Measurements from ENCODE around the gene ZNRF3.

The ZNRF3 gene

GRCh38 chr22:28893810-28894209, 10.4 kb downstream of the ZNRF3 start:
- H2BK12ac ChIP-seq (ENCODE audit: low read length in 2 of 2): no peak overlapping the region
- 99% methylated on average over 4 of the region's 4 CpGs for whole genome bisulfite sequencing
- DNase-seq: no peak
- H3K36me3 ChIP-seq (ENCODE audit: control insufficient read depth in 1 of 2, insufficient read depth in 2 of 2, low read depth in 1 of 2, low read length in 2 of 2): no peaks in the 10 kb centered on the region
- no peak overlapping the region for H3K4me2 ChIP-seq (ENCODE audit: low read length, poor library complexity, severe bottlenecking)
- H3K27ac ChIP-seq (ENCODE audit: low read length, poor library complexity, severe bottlenecking): no peak overlapping the region
- no peak overlapping the region for H2BK120ac ChIP-seq (ENCODE audit: low read depth, low read length)
- H2BK15ac ChIP-seq (ENCODE audit: low read depth, poor library complexity, severe bottlenecking): no peak overlapping the region
- H3K14ac ChIP-seq (ENCODE audit: low read length in 2 of 2): no peak overlapping the region
- H3K18ac ChIP-seq (ENCODE audit: low read depth in 1 of 2, low read length in 2 of 2): no peak overlapping the region
- H4K8ac ChIP-seq (ENCODE audit: low read length): no peak overlapping the region
- no peak overlapping the region for H3K23ac ChIP-seq (ENCODE audit: low read length in 2 of 2)
- H3K9ac ChIP-seq (ENCODE audit: low read length): no peak overlapping the region
- no peaks in the 10 kb centered on the region for H3K9me3 ChIP-seq (ENCODE audit: control insufficient read depth, low read length)
- no peak overlapping the region for H2BK5ac ChIP-seq (ENCODE audit: low read depth, low read length, poor library complexity, severe bottlenecking)
- H3K79me1 ChIP-seq (replicated peaks; ENCODE audit: low read length, poor library complexity, severe bottlenecking): peaks cover 30% of the 10 kb centered on the region
- H3K4ac ChIP-seq (ENCODE audit: low read depth in 1 of 2, low read length in 2 of 2): no peak overlapping the region
- no peaks in the 10 kb centered on the region for H3K27me3 ChIP-seq (ENCODE audit: control insufficient read depth in 1 of 2, insufficient read depth in 1 of 2, low read length in 2 of 2)
- peaks cover 10% of the 10 kb centered on the region for H3K4me1 ChIP-seq (ENCODE audit: control insufficient read depth, insufficient read depth, low read depth, low read length)
- no peak overlapping the region for H3K4me3 ChIP-seq (ENCODE audit: insufficient read depth in 1 of 2, low read depth in 1 of 2, low read length in 2 of 2)
- no peak overlapping the region for H2AFZ ChIP-seq (ENCODE audit: low read depth, low read length)
- no peak overlapping the region for H2AK5ac ChIP-seq (ENCODE audit: low read length, severe bottlenecking)
- H4K91ac ChIP-seq (ENCODE audit: low read length): no peak overlapping the region

- no peak overlapping the region for H4K8ac ChIP-seq (ENCODE audit: low read length)
- no peaks in the 10 kb centered on the region for H3K36me3 ChIP-seq (ENCODE audit: control insufficient read depth in 1 of 2, insufficient read depth in 2 of 2, low read depth in 1 of 2, low read length in 2 of 2)
- no peak overlapping the region for H4K91ac ChIP-seq (ENCODE audit: low read length)
- no peak overlapping the region for H3K18ac ChIP-seq (ENCODE audit: low read depth in 1 of 2, low read length in 2 of 2)
- no peak overlapping the region for H2BK120ac ChIP-seq (ENCODE audit: low read depth, low read length)
- H2AFZ ChIP-seq (ENCODE audit: low read depth, low read length): no peak overlapping the region
- no peaks in the 10 kb centered on the region for H3K9me3 ChIP-seq (ENCODE audit: control insufficient read depth, low read length)
- H3K79me1 ChIP-seq (replicated peaks; ENCODE audit: low read length, poor library complexity, severe bottlenecking): peaks cover 26% of the 10 kb centered on the region
- H3K4me3 ChIP-seq (ENCODE audit: insufficient read depth in 1 of 2, low read depth in 1 of 2, low read length in 2 of 2): no peak overlapping the region
- no peak overlapping the region for H3K4me2 ChIP-seq (ENCODE audit: low read length, poor library complexity, severe bottlenecking)
- no peak overlapping the region for H2BK15ac ChIP-seq (ENCODE audit: low read depth, poor library complexity, severe bottlenecking)
- no peak for DNase-seq
- H3K4ac ChIP-seq (ENCODE audit: low read depth in 1 of 2, low read length in 2 of 2): no peak overlapping the region
- WGBS: 88% methylated on average over 8 of the region's 8 CpGs
- no peaks in the 10 kb centered on the region for H3K27me3 ChIP-seq (ENCODE audit: control insufficient read depth in 1 of 2, insufficient read depth in 1 of 2, low read length in 2 of 2)
- H2AK5ac ChIP-seq (ENCODE audit: low read length, severe bottlenecking): no peak overlapping the region
- H3K9ac ChIP-seq (ENCODE audit: low read length): no peak overlapping the region
- H3K23ac ChIP-seq (ENCODE audit: low read length in 2 of 2): no peak overlapping the region
- peaks cover 12% of the 10 kb centered on the region for H3K4me1 ChIP-seq (ENCODE audit: control insufficient read depth, insufficient read depth, low read depth, low read length)
- H2BK5ac ChIP-seq (ENCODE audit: low read depth, low read length, poor library complexity, severe bottlenecking): no peak overlapping the region
- H2BK12ac ChIP-seq (ENCODE audit: low read length in 2 of 2): no peak overlapping the region
- peak overlapping the region in 1 of 2 experiments; percentile 91 for H3K14ac ChIP-seq (ENCODE audit: low read length in 2 of 2)
- no peak overlapping the region for H3K27ac ChIP-seq (ENCODE audit: low read length, poor library complexity, severe bottlenecking)
Observed at GRCh38 chr22:28894334-28894733, 11.0 kb downstream of the ZNRF3 start.

- Histone ChIP-seq H2BK15ac (ENCODE audit: low read depth, poor library complexity, severe bottlenecking) (no peak overlapping the region), H3K79me1 (replicated peaks; ENCODE audit: low read length, poor library complexity, severe bottlenecking) (peaks cover 22% of the 10 kb centered on the region), H3K4me3 (ENCODE audit: insufficient read depth in 1 of 2, low read depth in 1 of 2, low read length in 2 of 2) (no peak overlapping the region), H3K18ac (ENCODE audit: low read depth in 1 of 2, low read length in 2 of 2) (no peak overlapping the region), H3K4me2 (ENCODE audit: low read length, poor library complexity, severe bottlenecking) (no peak overlapping the region), H3K9ac (ENCODE audit: low read length) (no peak overlapping the region), H3K27me3 (ENCODE audit: control insufficient read depth in 1 of 2, insufficient read depth in 1 of 2, low read length in 2 of 2) (no peaks in the 10 kb centered on the region), H4K8ac (ENCODE audit: low read length) (no peak overlapping the region), H4K91ac (ENCODE audit: low read length) (no peak overlapping the region), H3K14ac (ENCODE audit: low read length in 2 of 2) (no peak overlapping the region), H3K36me3 (ENCODE audit: control insufficient read depth in 1 of 2, insufficient read depth in 2 of 2, low read depth in 1 of 2, low read length in 2 of 2) (no peaks in the 10 kb centered on the region), H3K9me3 (ENCODE audit: control insufficient read depth, low read length) (no peaks in the 10 kb centered on the region), H2BK120ac (ENCODE audit: low read depth, low read length) (no peak overlapping the region), H3K23ac (ENCODE audit: low read length in 2 of 2) (no peak overlapping the region), H2BK5ac (ENCODE audit: low read depth, low read length, poor library complexity, severe bottlenecking) (no peak overlapping the region), H2AFZ (ENCODE audit: low read depth, low read length) (no peak overlapping the region), H3K4ac (ENCODE audit: low read depth in 1 of 2, low read length in 2 of 2) (no peak overlapping the region), H3K27ac (ENCODE audit: low read length, poor library complexity, severe bottlenecking) (no peak overlapping the region), H2BK12ac (ENCODE audit: low read length in 2 of 2) (no peak overlapping the region), H2AK5ac (ENCODE audit: low read length, severe bottlenecking) (peak overlapping the region; percentile 66), H3K4me1 (ENCODE audit: control insufficient read depth, insufficient read depth, low read depth, low read length) (peaks cover 12% of the 10 kb centered on the region)
- DNase-seq: no peak
- WGBS: 60% methylated on average over 3 of the region's 3 CpGs
Observed at GRCh38 chr22:28894807-28895206, 11.4 kb downstream of the ZNRF3 start.

GRCh38 chr22:28896611-28897010, 13.2 kb downstream of the ZNRF3 start:
- Histone ChIP-seq H3K4me3 (ENCODE audit: insufficient read depth in 1 of 2, low read depth in 1 of 2, low read length in 2 of 2) (no peak overlapping the region), H3K9ac (ENCODE audit: low read length) (no peak overlapping the region), H2BK15ac (ENCODE audit: low read depth, poor library complexity, severe bottlenecking) (no peak overlapping the region), H3K4me2 (ENCODE audit: low read length, poor library complexity, severe bottlenecking) (no peak overlapping the region), H3K4me1 (ENCODE audit: control insufficient read depth, insufficient read depth, low read depth, low read length) (peaks cover 16% of the 10 kb centered on the region), H4K91ac (ENCODE audit: low read length) (no peak overlapping the region), H3K36me3 (ENCODE audit: control insufficient read depth in 1 of 2, insufficient read depth in 2 of 2, low read depth in 1 of 2, low read length in 2 of 2) (no peaks in the 10 kb centered on the region), H3K27me3 (ENCODE audit: control insufficient read depth in 1 of 2, insufficient read depth in 1 of 2, low read length in 2 of 2) (no peaks in the 10 kb centered on the region), H3K27ac (ENCODE audit: low read length, poor library complexity, severe bottlenecking) (no peak overlapping the region), H4K8ac (ENCODE audit: low read length) (no peak overlapping the region), H2BK120ac (ENCODE audit: low read depth, low read length) (no peak overlapping the region), H2BK12ac (ENCODE audit: low read length in 2 of 2) (no peak overlapping the region), H2AFZ (ENCODE audit: low read depth, low read length) (no peak overlapping the region), H2AK5ac (ENCODE audit: low read length, severe bottlenecking) (peak overlapping the region; percentile 66), H3K4ac (ENCODE audit: low read depth in 1 of 2, low read length in 2 of 2) (no peak overlapping the region), H3K23ac (ENCODE audit: low read length in 2 of 2) (no peak overlapping the region), H3K9me3 (ENCODE audit: control insufficient read depth, low read length) (no peaks in the 10 kb centered on the region), H3K18ac (ENCODE audit: low read depth in 1 of 2, low read length in 2 of 2) (no peak overlapping the region), H3K79me1 (replicated peaks; ENCODE audit: low read length, poor library complexity, severe bottlenecking) (peaks cover 26% of the 10 kb centered on the region), H2BK5ac (ENCODE audit: low read depth, low read length, poor library complexity, severe bottlenecking) (no peak overlapping the region), H3K14ac (ENCODE audit: low read length in 2 of 2) (no peak overlapping the region)
- no peak for DNase-seq
- 97% methylated on average over 2 of the region's 2 CpGs for WGBS
